Lung microvascular endothelial cell (primary cell): ENCODE data around the gene OR10H4. TPM values are rescaled to one million over a fixed set of nuclear protein-coding genes. Genes with fewer than 3 reads are reported as not detected.

Source experiments
- total RNA-seq: library from RNA; depleted of rRNA; stranded (reverse); fragments of >200 nt; gene quantifications from 2 replicates; pipeline ENCODE4 v1.2.1, GENCODE V29; 2014

Gene OR10H4
- total RNA-seq, 1 donor from 2014 or later: not detected

Other genes starting within 250 kb of the OR10H4 start
- gene OR10H2, start 221.0 kb upstream of the OR10H4 start, total RNA-seq: not detected in 2 replicates
- not detected in 2 replicates for gene OR10H3, start 211.0 kb upstream of the OR10H4 start, total RNA-seq
- gene OR10H5, start 161.3 kb upstream of the OR10H4 start, total RNA-seq: not detected in 2 replicates
- not detected in 2 replicates for gene OR10H1, start 133.3 kb upstream of the OR10H4 start, total RNA-seq
- gene CYP4F2, start 50.9 kb upstream of the OR10H4 start, total RNA-seq: 0.22 TPM in 1 of 2 replicates, not detected in the other
- gene CYP4F11, start 14.5 kb upstream of the OR10H4 start, total RNA-seq: not detected in 2 replicates
- 301 and 363 TPM in 2 replicates for gene TPM4, start 127.5 kb downstream of the OR10H4 start, total RNA-seq
- 79.8 and 114 TPM in 2 replicates for gene RAB8A, start 162.9 kb downstream of the OR10H4 start, total RNA-seq
- gene HSH2D, start 194.7 kb downstream of the OR10H4 start, total RNA-seq: not detected in 2 replicates
- not detected in 2 replicates for gene CIB3, start 224.5 kb downstream of the OR10H4 start, total RNA-seq
- gene FAM32A, start 236.4 kb downstream of the OR10H4 start, total RNA-seq: 100 and 119 TPM in 2 replicates
- gene AP1M1, start 248.9 kb downstream of the OR10H4 start, total RNA-seq: 47.7 and 59.3 TPM in 2 replicates